DMS153 (cell line): ENCODE data around the gene PDZRN3.

Experiments
- DNase-seq: peaks from one replicate; lab custom pipeline; 2025; lab: John Stamatoyannopoulos, UW

PDZRN3 gene

DNA sequence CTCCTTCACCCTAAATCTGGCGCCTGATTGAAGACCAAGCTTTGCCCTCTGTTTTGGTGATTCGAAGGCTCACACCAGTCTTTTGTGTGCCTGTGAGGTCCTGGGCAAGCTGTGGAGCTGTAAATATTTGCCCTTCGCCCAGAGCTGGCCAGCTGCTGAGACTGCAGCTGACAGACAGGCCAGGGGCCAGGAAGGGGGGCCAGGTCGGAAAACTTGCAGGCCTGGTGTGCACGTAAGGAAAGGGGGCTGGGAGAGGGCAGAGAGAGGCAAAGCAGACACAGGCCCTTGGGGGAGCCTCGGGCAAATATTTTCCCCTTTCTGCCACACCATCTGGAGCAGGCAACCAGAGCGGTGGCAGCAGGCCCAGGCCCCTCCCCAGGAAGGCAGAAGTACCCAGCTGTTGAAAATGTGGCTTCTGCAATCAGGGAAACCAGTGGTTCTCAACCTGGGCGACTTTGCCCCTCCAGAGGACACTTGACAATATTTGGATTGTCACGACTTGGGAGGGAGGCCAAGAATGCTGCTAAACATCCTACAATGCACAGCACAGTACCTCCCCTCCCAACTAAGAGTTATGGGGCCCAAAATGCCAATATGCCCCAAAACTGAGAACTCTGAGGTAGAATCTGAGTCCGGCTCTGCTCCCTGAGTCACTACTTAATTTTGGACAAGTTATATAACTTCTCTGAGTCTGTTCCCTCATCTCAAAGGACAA, 2.5 kb downstream of the PDZRN3 start:
- DNase-seq, result peak; percentile 19

DNA sequence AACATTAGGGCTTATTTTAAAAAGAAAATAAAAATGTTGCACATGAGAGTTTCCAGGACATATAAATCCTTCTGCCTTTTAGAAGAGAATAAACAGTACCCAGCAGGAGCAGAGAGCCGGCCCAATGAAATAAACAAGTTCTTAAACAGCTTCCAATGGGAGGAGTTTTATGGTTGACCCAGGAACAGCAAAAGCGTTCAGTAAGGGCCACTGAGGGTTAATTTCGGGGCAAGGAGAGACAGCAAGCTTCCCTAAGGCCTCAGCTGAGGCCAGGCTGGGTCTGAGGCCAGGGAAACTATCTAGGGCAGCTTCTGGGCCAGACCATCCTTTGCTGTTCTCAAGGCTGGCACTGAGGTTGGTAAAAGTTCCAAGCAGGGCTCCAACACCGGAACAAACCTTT, 3.4 kb downstream of the PDZRN3 start:
- no peak for DNase-seq

- no peak for DNase-seq
These were observed 6.3 kb downstream of the PDZRN3 start for GRCh38 chr3:73618461-73618860.

DNA sequence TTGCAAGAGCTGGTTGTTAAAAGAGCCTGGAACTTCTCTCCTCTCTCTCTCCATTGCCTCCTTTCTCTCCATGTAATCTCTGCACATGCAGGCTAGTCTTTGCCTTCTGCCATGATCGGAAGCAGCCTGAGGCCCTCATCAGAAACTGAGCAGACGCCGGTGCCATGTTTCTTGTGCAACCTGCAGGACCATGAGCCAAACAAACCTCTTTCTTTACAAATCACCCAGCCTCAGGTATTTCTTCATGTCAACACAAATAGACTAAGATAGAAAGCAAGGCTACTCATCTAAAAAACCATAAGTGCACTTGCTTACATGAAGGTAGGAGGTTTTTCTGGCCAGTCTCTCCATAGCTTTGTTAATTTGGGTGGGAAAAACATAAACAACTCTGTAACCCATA, 8.7 kb downstream of the PDZRN3 start:
- no peak for DNase-seq

GRCh38 chr3:73614419-73614818, 10.3 kb downstream of the PDZRN3 start:
- DNase-seq, result no peak

DNA sequence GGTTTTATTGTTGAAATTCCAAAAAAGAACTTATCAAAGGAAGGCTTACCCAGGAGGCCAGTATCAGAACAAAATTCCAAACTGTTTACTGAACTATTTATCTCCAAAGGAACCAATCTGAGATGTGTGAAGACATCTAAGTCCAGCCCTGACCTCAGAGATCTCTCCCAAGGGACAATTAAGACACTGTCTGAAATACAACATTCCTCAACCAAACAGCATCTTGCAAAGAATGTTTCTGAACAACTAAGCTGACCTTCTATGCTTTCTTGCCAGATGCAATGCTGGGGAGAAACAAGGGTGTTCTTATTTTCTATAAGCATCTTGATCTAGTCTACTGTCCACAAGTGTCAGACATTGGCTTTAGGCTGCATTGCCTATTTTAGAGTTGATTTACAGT, 13.6 kb downstream of the PDZRN3 start:
- DNase-seq, result no peak

GRCh38 chr3:73610493-73610892, 14.2 kb downstream of the PDZRN3 start:
- no peak for DNase-seq

DNA sequence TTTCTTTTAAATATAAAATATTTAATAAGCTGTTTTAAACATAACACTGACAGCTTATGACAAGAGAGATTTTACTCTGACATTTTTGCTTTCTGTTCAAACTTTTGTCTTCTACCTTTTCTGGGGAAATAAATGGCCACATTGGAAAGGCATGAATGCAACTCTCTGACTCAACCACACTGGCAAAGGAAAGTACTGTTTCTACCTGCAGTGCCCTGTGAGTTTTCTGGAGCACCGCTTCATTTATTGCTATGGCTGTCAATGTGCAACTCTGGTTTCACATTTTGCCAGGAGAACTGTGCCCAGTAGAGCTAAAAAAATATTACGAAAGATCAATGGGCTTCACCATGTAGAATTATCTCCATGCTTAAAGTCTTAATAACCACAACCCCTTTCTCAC, 15.1 kb downstream of the PDZRN3 start:
- DNase-seq, result no peak

DNA sequence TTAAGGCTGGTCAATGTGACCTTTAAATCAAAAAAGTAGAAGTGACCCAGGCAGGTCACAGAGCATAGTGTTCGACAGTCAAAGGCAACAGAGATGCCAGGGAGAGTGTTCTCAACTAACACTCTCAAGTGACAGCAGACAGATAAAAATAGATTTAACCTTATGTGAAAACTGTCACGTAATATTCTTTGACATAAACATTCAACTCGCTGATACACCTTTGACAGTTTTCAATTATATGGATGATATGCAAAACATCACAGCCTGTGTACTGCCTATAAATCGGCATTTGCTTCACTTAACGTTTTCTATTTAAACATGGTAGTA, 15.5 kb downstream of the PDZRN3 start:
- DNase-seq, result no peak

GRCh38 chr3:73608456-73609314, 16.1 kb downstream of the PDZRN3 start:
- DNase-seq, result no peak

GRCh38 chr3:73605861-73606260, 18.9 kb downstream of the PDZRN3 start:
- no peak for DNase-seq

GRCh38 chr3:73605412-73605811, 19.3 kb downstream of the PDZRN3 start:
- no peak for DNase-seq

DNA sequence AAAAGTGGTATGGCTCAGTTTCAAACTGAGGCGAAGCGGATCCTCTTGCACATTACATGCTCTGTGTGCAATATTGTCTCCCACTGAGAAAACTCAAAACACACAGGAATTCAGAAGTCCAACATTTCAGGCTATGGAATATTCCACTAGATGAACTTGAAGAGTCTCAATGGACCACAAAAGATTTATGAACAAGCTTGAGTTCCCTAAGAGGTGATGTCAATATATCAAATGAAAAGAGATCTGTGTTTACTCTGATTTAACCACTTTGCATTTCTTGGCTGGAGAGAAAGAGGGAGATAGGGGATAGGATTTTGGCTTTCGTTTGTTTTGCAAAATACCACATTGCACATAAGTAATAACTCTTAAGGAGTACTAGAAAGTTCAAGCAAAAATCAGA, 20.3 kb downstream of the PDZRN3 start:
- no peak for DNase-seq

GRCh38 chr3:73603762-73604171, 21.0 kb downstream of the PDZRN3 start:
- DNase-seq, result no peak

- no peak for DNase-seq
These were observed 22.6 kb downstream of the PDZRN3 start for GRCh38 chr3:73602170-73602569.

- DNase-seq, result no peak
These were observed 23.3 kb downstream of the PDZRN3 start for GRCh38 chr3:73601481-73601880.

- no peak for DNase-seq
These were observed 23.7 kb downstream of the PDZRN3 start for GRCh38 chr3:73601011-73601410.

DNA sequence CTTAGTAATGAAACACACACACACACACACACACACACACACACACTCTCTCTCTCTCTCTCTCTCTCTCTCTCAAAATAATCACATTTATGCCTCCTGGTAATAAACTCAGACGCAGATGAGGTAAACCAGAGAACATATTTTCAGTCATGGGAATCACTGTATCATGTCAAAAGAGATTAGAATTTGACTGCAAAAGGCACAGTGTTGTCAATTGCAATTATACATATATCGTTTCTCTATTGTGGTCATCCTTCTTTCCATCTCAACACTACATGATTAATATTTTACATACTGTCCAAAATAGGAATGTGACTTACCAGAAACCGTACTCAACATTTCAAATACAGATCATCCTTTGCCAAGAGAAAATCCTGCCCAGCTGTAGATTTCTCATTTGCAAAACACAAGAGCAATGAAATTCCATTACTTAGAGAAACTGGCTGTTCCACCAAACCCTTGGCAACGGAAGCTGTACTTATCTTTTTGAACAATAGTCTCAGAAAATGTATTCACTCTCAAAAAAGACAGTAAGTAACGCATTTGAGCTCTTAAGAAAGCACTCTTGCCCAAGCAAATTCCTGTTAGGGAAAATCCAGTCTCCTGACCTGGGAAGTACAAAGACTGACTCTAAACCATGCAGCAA, 24.3 kb downstream of the PDZRN3 start:
- no peak for DNase-seq

DNA sequence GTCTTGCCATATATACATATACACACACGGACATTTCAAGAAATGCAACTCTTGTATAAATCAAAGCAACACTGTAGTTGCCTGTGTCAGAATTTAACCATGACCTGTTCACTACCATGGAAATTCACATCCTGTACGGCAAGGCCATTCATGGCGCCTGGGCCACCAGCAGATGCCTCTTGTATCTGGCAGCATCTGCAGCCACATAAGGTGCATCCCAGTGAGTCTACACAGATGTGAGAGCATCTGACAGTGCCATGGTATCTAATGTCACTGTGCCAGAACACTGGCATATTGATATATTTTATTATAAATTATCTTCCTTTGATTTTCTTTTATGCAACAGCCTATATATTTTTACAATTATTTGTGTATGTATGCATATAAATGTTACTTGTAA, 25.1 kb downstream of the PDZRN3 start:
- no peak for DNase-seq

DNA sequence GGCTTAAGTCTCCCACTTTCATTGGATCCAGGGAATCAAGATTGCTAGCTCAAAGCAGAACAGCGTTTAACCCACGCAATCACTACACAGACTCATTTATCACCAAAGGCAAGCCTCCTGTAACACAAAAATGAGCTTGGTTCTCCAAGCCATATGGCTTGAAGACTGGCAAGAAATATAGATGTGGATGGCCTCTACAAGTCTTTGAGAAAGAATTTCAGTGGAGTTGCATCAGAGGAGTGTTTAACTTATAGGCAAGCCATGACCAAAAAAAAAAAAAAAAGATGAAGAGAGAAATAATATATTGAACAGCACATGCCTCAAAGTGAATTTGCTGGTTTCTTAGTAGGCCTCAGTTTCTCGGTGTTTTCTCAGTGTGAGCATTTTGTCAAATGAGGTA, 27.3 kb downstream of the PDZRN3 start:
- no peak for DNase-seq

- DNase-seq, result peak; percentile 67
These were observed 32.3 kb downstream of the PDZRN3 start for GRCh38 chr3:73592154-73593144.

GRCh38 chr3:73591286-73591800, 33.4 kb downstream of the PDZRN3 start:
- DNase-seq, result no peak
